ENCODE results near the gene AK3. TPM values are rescaled to one million over a fixed set of nuclear protein-coding genes. Genes with fewer than 3 reads are reported as not detected.

Gene AK3
- total and polyA plus RNA-seq, 8 donors = 26.1 to 108 (median 66.1) TPM

DNA sequence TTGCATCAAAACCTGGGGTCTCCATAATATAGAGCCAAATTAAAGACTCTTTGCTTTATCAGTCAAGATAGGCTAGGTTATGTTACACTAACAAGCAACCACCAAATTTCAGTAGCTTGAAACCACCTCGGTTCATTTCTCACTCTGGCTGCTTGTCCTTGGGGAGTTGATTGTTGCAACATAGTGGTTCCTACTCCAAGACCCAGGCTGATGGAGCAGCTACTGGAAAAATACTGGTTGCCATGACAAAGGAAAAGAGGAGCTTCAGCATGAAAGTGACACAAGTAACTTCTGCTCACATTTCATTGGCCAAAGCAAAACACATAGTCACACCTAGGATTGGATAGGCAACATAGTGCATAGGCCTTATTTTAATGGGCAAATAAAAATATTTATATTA lies 33.2 kb upstream of the AK3 start:
- Histone ChIP-seq H3K27ac (no peak overlapping the region), H3K4me1 (no peaks in the 10 kb centered on the region), H3K9me3 (no peaks in the 10 kb centered on the region), H3K4me3 (no peak overlapping the region), H3K27me3 (no peaks in the 10 kb centered on the region), H3K36me3 (no peaks in the 10 kb centered on the region)
- intact Hi-C loops (cut with DNase I; ENCODE audit: low total_unique reads) = no loop called here
- WGBS, 5 donors = 58 to 74% (median 60%) methylated on average over 1 of the region's 1 CpG
- no peak for DNase-seq
- no peak for TF ChIP-seq CTCF (IDR thresholded peaks at IDR 0.05)
- no peak for TF ChIP-seq POLR2A (IDR thresholded peaks at IDR 0.05)
- TF ChIP-seq POLR2AphosphoS5 (IDR thresholded peaks at IDR 0.05) = no peak
- TF ChIP-seq EP300 (IDR thresholded peaks at IDR 0.05) = no peak

DNA sequence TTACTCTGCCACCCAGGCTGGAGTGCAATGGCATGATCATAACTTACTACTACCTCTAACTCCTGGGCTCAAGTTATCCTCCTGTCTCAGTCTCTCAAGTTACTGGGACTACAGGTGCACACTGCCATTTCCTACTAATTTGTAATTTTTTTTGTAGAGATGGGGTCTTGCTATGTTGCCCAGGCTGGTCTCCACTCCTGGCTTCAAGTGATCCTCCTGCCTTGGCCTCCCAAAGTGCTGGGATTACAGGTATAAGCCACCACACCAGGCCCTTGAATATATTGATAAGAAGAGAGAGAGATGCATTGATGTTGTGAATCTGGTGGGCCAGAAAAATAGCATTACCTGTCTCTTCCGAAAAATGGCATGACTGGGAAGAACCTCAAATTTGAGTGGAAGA lies 30.8 kb upstream of the AK3 start:
- WGBS, 5 donors = 92 to 100% (median 100%) methylated on average over 1 of the region's 1 CpG
- H3K27me3 ChIP-seq = no peaks in the 10 kb centered on the region
- no peaks in the 10 kb centered on the region for H3K36me3 ChIP-seq
- DNase-seq = no peak
- no peak overlapping the region for H3K27ac ChIP-seq
- no peak overlapping the region for H3K4me3 ChIP-seq
- H3K9me3 ChIP-seq = no peaks in the 10 kb centered on the region
- no peak for TF ChIP-seq POLR2AphosphoS5 (IDR thresholded peaks at IDR 0.05)
- no peaks in the 10 kb centered on the region for H3K4me1 ChIP-seq
- intact Hi-C loops (cut with DNase I; ENCODE audit: low total_unique reads) = no loop called here

GRCh38 chr9:4769321-4770080 lies 28.5 kb upstream of the AK3 start:
- Histone ChIP-seq H3K36me3 (no peaks in the 10 kb centered on the region), H3K4me3 (no peak overlapping the region), H3K27me3 (no peaks in the 10 kb centered on the region), H3K9me3 (no peaks in the 10 kb centered on the region), H3K27ac (no peak overlapping the region), H3K4me1 (no peaks in the 10 kb centered on the region)
- no peak for DNase-seq
- intact Hi-C loops (cut with DNase I; ENCODE audit: low total_unique reads) = loop anchor here (10.0 kb wide), 2 partner anchors 155 to 215 kb away; partner anchors contain the start of gene JAK2
- TF ChIP-seq CTCF (IDR thresholded peaks at IDR 0.05) (no peak), POLR2A (IDR thresholded peaks at IDR 0.05) (no peak), POLR2AphosphoS5 (IDR thresholded peaks at IDR 0.05) (no peak), EP300 (IDR thresholded peaks at IDR 0.05) (no peak)
- WGBS, 5 donors = 71 to 86% (median 80%) methylated on average over 7 of the region's 7 CpGs

DNA sequence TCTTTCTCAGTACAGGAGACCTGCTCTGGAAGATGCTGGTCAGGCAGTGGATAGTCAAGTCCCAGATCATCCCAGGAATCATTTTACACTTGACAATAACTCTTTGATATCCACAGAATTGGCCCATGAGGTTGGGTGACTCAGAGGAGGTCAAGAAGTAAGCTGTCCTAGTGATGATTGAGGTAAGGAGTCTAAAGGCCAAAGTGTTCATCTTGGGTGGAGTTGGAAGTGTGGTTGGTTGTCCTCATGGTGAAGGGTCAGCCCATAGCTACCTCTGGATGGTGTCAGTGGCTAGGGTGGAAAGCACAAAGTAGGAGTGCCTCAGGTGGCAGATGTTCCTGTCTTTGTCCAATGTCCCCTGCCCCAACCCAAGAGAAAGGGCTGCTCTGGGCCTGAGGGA lies 27.7 kb upstream of the AK3 start:
- intact Hi-C loops (cut with DNase I; ENCODE audit: low total_unique reads) = loop anchor here (10.0 kb wide), 2 partner anchors 156 to 216 kb away; partner anchors contain the start of gene JAK2
- Histone ChIP-seq H3K36me3 (no peaks in the 10 kb centered on the region), H3K4me1 (peaks cover 0 to 3% (median 0%) of the 10 kb centered on the region in 4 donors), H3K9me3 (no peaks in the 10 kb centered on the region), H3K4me3 (no peak overlapping the region), H3K27ac (no peak overlapping the region), H3K27me3 (no peaks in the 10 kb centered on the region)
- no peak for DNase-seq
- TF ChIP-seq CTCF (IDR thresholded peaks at IDR 0.05) (no peak), POLR2A (IDR thresholded peaks at IDR 0.05) (no peak), EP300 (IDR thresholded peaks at IDR 0.05) (no peak), POLR2AphosphoS5 (IDR thresholded peaks at IDR 0.05) (no peak)

DNA sequence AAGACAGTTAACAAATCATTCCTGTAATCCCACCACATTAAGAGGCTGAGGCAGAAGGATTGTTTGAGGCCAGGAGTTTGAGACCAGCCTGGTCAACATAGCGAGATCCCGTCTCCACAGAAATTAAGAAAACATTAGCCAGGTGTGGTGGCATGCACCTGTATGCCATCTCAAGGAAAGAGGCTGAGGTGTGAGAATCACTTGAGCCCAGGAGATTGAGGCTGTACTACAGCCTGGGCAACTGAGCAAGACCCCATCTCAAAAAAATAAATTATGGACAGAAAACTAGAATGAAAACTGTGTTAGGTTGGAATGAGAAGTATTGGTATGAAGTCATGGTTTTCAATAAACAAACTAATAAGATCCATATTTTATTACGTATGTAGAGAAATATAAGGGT lies 23.0 kb upstream of the AK3 start:
- Histone ChIP-seq H3K36me3 (no peaks in the 10 kb centered on the region), H3K27me3 (no peaks in the 10 kb centered on the region), H3K4me1 (peaks cover 4 to 38% (median 18%) of the 10 kb centered on the region in 4 donors), H3K27ac (peak overlapping the region in 1 of 5 donors; percentile 73), H3K9me3 (no peaks in the 10 kb centered on the region), H3K4me3 (no peak overlapping the region)
- intact Hi-C loops (cut with DNase I; ENCODE audit: low total_unique reads) = loop anchor here (10.0 kb wide), 2 partner anchors 161 to 221 kb away; partner anchors contain the start of gene JAK2
- no peak for DNase-seq
- TF ChIP-seq EP300 (IDR thresholded peaks at IDR 0.05) = no peak
- 62 to 84% (median 67%) methylated on average over 3 of the region's 3 CpGs for WGBS, 5 donors

All from stomach (tissue), 9 donors.